Esophagus squamous epithelium (tissue), 4 donors: ENCODE data around the gene SZT2.

Source experiments
- CTCF ChIP-seq, 6 experiments: fragments of 450-650 bp in 4 of 6; fragments of 200-600 bp in 2 of 6; sonication (generic) in 2 of 6; IDR thresholded peaks; one replicate each; pipeline ENCODE4 v1.5.1; 2016 to 2019; ENCODE audit warnings: antibody characterized with exemption in 6 of 6, mild to moderate bottlenecking in 4 of 6, moderate library complexity in 4 of 6
- POLR2A ChIP-seq, 4 donors: fragments of 450-650 bp; IDR thresholded peaks; one replicate each; pipeline ENCODE4 v1.6.1; 2017; ENCODE audit warnings: antibody characterized with exemption in 4 of 4, mild to moderate bottlenecking in 4 of 4, moderate library complexity in 3 of 4

GRCh38 chr1:43465505-43466067, 75.9 kb downstream of the SZT2 start:
- TF ChIP-seq CTCF (IDR thresholded peaks at IDR 0.05) (no peak), POLR2A (IDR thresholded peaks at IDR 0.05) (no peak)
